ENCODE measurements around the gene TMC2. TPM values are rescaled to one million over a fixed set of nuclear protein-coding genes. Genes with fewer than 3 reads are reported as not detected.

TMC2 gene
- total and polyA plus RNA-seq, 2 of the 4 experiments (the other 2 are of a cell fraction): not detected

DNA sequence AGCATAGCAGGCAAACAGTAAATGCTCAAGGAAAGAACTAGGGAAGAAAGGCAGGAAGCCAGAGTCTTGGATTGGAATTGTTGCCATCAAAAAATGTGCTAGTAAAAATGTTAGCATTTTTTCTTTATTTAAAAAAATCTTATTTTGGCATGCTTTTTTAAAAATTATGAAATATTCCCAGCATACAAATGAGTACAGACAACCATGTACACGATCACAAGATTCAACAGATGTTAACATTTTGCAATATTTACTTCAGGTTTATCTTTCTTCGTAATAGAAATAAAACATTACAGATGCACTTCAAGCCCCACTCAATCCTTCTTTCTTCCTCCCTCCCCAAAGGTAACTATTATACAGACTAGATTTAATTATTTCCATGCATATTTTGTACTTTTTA is 88.7 kb downstream of the TMC2 start:
- no peak overlapping the region for H3K4ac ChIP-seq (ENCODE audit: low read depth, low read length)
- H3K9me1 ChIP-seq (ENCODE audit: insufficient read depth, low read length): no peaks in the 10 kb centered on the region
- H2AK9ac ChIP-seq (replicated peaks; ENCODE audit: low read depth, low read length, poor library complexity): no peak overlapping the region
- intact Hi-C loops (cut with micrococcal nuclease) (no loop called here), in situ Hi-C loops (cut with MboI; ENCODE audit: low sequenced_read_pairs) (no loop called here), dilution Hi-C loops (cut with HindIII; ENCODE audit: low sequenced_read_pairs, unreplicated experiment) (no loop called here)
- peaks cover 7% of the 10 kb centered on the region for H3K9me3 ChIP-seq (ENCODE audit: control insufficient read depth, insufficient read depth, low read length)
- no peak for ATAC-seq (ENCODE audit: low read depth)
- CTCF ChIA-PET: no interaction called here
- H2AK5ac ChIP-seq (ENCODE audit: low read depth, low read length): no peak overlapping the region
- no peak overlapping the region for H3K23ac ChIP-seq (ENCODE audit: low read depth, low read length)
- H3K18ac ChIP-seq (ENCODE audit: low read depth, low read length): no peak overlapping the region
- no peak for DNase-seq
- H2BK120ac ChIP-seq (ENCODE audit: low read depth, low read length): no peak overlapping the region
- no peak overlapping the region for H4K5ac ChIP-seq (ENCODE audit: low read depth, low read length)
- H2BK5ac ChIP-seq (ENCODE audit: low read depth, low read length, poor library complexity, severe bottlenecking): no peak overlapping the region
- H4K91ac ChIP-seq (ENCODE audit: insufficient read depth, low read depth, low read length): no peak overlapping the region
- no peak overlapping the region for H3K9ac ChIP-seq (ENCODE audit: low read depth, low read length)
- no peak overlapping the region for H3K14ac ChIP-seq (replicated peaks; ENCODE audit: low read depth, low read length)
- no peaks in the 10 kb centered on the region for H4K20me1 ChIP-seq (ENCODE audit: insufficient read depth, low read length)
- H3K36me3 ChIP-seq (ENCODE audit: control insufficient read depth, insufficient read depth, low read length): no peaks in the 10 kb centered on the region
- POLR2A ChIA-PET (ENCODE audit: unreplicated experiment): no interaction called here
- no peak overlapping the region for H2AFZ ChIP-seq (replicated peaks; ENCODE audit: low read length, poor library complexity)
- no peak overlapping the region for H3K27ac ChIP-seq (ENCODE audit: insufficient read depth, low read length)
- no peak overlapping the region for H3K56ac ChIP-seq (ENCODE audit: extremely low read depth, insufficient read depth, low read length)
- H4K8ac ChIP-seq (ENCODE audit: low read depth in 2 of 2, low read length in 2 of 2): no peak overlapping the region
- H2BK15ac ChIP-seq (ENCODE audit: low read depth, low read length): no peak overlapping the region
- no peaks in the 10 kb centered on the region for H3K79me1 ChIP-seq (ENCODE audit: low read depth in 1 of 2, low read length in 2 of 2)
- H3K27me3 ChIP-seq (ENCODE audit: control insufficient read depth, insufficient read depth, low read length): peaks cover 2% of the 10 kb centered on the region; the same call in 1 of the 2 replicates
- TF ChIP-seq RAD21 (IDR thresholded peaks at IDR 0.05; ENCODE audit: low read length): no peak
- WGBS, 2 experiments (ENCODE audit: extremely low coverage in 2 of 2, insufficient read length in 1 of 2): no CpG with 5 or more reads among the region's 2 CpGs
- no peak overlapping the region for H3K4me3 ChIP-seq (ENCODE audit: insufficient read depth, low read depth, low read length)
- no peak overlapping the region for H2BK20ac ChIP-seq (ENCODE audit: low read depth, low read length)
- no TSS peak for BruUV-seq (replicated peaks)
- H3K4me1 ChIP-seq (ENCODE audit: control insufficient read depth, insufficient read depth, low read length): no peaks in the 10 kb centered on the region
- H3K4me2 ChIP-seq (ENCODE audit: low read depth, low read length): no peak overlapping the region
